22Rv1 (cell line): ENCODE measurements around the gene PHF24.
"Not testable (repeated sequence)": the region's sequence is repeated elsewhere in the genome, so short reads cannot be mapped to it uniquely, and the experiment has no call there.

Experiments
- ZFX ChIP-seq: fragments of 450-650 bp; IDR thresholded peaks from 2 replicates; pipeline ENCODE4 v1.6.1; 2017; ENCODE audit warnings: antibody characterized with exemption, borderline replicate concordance
- TF ChIP-seq, protein P1 (sequence below): fragments of 450-650 bp; IDR thresholded peaks from 2 replicates; pipeline ENCODE4 v1.5.1; 2017; ENCODE audit warnings: mild to moderate bottlenecking

DNA sequence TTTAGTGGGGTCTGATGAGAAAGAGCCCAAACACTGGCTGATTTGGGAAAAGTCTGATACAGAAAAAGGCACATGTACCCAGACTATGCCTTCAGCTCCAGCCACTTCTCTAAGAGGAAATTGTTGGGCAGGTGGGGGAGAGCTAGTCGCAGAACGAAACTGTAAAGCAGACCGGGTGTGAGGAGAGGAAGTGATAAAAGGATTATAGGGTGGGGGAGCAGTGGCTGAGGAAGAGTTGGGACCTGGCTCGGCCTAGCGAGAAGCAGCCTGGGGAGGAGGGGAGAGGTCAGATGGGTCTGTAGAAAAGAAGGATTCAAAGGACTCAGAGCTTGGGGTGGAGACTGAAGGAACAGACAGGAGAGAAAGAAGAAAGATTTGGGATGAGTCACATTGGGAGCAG lies 65.4 kb downstream of the PHF24 start:
- TF ChIP-seq, protein P1, sequence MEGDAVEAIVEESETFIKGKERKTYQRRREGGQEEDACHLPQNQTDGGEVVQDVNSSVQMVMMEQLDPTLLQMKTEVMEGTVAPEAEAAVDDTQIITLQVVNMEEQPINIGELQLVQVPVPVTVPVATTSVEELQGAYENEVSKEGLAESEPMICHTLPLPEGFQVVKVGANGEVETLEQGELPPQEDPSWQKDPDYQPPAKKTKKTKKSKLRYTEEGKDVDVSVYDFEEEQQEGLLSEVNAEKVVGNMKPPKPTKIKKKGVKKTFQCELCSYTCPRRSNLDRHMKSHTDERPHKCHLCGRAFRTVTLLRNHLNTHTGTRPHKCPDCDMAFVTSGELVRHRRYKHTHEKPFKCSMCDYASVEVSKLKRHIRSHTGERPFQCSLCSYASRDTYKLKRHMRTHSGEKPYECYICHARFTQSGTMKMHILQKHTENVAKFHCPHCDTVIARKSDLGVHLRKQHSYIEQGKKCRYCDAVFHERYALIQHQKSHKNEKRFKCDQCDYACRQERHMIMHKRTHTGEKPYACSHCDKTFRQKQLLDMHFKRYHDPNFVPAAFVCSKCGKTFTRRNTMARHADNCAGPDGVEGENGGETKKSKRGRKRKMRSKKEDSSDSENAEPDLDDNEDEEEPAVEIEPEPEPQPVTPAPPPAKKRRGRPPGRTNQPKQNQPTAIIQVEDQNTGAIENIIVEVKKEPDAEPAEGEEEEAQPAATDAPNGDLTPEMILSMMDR, result not testable (repeated sequence)
- not testable (repeated sequence) for TF ChIP-seq ZFX
